OCI-M1 (cell line): ENCODE data around the gene CNBD2.
A peak's percentile ranks its signal among the peaks of the same experiment; 100 is the strongest.
"Not testable (repeated sequence)": the region's sequence is repeated elsewhere in the genome, so short reads cannot be mapped to it uniquely, and the experiment has no call there.

Experiments used
- DNase-seq: peaks from one replicate; lab custom pipeline; 2025; lab: John Stamatoyannopoulos, UW

The CNBD2 gene

DNA sequence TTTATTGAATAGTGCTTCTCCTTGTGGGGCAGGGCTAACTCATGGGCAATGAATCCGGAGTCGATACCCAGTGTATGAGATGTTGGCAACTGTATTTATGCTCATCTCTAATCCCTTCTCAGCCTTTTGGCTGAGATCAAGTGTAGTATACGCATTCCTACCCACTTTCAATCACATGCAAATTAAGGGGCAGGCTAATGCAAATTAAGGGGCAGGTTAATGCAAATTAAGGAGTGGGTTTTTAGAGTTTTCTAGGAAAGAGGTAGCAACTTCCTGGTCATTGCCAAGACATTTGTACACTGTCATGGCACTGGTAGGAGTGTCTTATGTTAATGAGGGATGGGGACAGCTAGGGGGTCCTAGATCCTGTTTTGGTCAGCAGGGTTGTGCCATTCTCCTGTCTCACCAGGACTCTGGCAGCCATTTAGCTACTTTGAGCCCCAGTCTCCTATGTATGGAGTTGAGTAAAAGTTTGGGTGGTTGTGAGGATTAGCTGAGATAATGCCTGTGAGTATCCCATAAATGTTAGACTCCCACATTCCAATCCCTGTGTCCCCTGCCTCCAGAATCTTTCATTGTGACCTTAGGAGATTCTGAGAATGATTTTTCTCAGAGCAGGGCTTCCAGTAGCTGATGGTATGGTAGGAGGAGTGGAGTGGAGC is at the start of gene CNBD2:
Gene CNBD2, plus strand, starts transcription at position 612 of the 662 bp plus-strand sequence. CDS start 173 bp downstream, outside the sequence.
- DNase-seq: peak; percentile 11

DNA sequence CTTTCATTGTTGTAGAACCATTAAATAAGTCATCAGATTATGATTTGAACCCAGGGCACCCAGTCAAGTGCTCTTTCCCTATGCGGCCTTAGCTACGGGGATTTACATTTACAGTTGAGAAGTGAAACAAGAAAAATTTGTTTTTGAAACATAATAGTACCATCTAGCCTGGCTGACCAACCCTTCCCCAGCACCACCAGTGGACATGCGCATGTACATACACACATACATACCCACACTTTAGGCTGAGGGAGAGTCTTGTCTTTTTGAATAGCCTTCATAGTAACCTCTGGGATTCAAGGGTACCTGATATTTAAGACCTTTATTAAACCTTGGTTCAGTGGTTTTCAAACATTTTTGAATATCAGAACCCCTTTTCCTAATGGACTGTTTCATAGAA is 47.9 kb upstream of the CNBD2 start:
- DNase-seq: no peak

DNA sequence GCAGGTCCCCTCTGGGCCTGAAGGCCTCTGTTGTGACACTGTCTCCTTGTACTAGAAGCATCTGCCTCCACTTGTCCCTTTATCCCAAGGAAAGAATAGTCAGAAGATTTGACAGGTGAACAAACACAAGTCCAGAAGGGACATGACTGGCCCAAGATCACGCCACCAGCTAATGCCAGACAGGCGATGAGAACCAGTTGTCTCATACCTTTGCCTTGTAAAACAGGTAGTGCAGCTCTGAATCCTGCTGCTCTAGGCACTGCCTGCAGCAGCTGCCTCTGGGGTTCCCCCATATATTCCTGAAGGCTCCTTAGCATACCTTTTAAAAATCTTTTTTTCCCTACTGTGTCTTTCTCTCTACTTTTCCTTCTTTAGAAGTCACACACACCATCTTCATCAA is 39.1 kb upstream of the CNBD2 start:
- DNase-seq: no peak

DNA sequence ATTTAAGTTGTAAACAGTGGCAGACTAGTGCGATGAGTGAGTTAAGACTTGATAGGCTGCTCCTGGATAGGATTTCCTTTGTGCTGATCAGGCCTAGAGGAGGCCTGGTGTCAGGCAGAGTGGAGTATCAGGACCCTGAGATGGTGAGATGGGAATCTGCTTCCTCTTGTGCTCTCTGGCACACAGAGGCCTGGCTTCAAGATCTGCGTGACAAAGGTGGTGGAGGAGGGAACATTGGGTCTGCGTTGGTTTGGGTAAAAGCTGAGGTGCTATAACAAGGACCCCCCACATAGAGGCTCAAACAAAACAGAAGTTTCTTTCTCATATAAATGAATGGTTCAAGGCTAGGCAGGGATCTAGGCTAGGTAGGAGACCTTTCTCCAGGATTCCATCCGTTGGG is 34.3 kb upstream of the CNBD2 start:
- DNase-seq: no peak

DNA sequence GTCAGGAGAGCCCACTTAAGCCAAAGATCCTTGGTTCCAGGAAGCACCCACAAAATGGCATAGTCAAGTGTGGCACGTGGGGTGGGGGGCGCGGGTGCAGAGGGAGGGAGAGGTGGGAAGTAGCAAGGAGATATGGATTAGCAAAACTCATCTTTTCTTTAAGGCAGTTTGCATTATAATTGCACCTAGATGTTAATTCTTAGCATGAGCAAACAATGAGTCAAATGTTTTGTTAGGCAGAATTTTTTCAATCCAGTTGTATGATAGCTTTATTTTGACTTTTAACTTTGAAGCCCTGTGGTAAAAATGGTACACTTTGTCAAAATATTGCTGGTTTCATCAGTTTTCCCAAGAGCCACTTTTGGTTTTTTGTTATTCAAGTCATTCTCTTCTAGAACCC is 29.1 kb upstream of the CNBD2 start:
- no peak for DNase-seq

DNA sequence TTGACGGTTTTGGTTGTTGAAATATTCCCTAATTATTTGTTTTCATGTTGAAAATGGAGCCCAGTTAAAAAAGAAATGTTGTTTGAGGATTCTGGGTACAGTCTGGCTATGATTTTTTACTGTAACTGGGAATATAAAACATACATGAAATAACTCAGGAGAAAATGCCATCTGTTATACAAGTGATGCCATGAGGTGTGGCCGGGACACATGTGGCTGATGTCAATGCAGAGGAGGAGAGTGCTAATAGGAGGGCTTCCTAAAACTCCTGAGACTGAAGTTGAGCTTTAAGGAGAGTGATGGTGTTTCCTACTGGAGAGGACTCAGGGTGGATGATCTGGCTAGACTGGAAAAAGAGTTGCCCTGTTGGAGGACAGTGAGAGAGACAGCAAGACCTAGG is 26.8 kb upstream of the CNBD2 start:
- DNase-seq: no peak

DNA sequence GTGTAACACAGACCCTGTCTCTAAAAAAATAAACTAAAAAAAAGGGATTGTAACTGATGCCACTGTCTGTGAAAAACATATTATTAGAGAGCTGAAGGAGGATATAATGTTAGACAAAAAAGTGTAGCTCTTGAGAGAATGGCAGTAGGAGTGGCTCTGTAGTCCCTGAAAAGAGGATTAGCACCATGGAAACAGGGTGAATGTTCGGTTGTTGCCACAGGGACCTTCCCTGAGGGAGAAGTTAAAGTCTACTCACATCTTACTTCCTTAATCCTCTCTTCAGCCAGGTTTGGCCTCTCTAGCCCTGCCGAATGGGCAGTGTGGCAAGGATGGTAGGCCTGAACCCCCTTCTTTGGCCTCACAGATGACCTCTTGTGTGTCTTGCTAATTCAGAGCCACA is 26.1 kb upstream of the CNBD2 start:
- no peak for DNase-seq

DNA sequence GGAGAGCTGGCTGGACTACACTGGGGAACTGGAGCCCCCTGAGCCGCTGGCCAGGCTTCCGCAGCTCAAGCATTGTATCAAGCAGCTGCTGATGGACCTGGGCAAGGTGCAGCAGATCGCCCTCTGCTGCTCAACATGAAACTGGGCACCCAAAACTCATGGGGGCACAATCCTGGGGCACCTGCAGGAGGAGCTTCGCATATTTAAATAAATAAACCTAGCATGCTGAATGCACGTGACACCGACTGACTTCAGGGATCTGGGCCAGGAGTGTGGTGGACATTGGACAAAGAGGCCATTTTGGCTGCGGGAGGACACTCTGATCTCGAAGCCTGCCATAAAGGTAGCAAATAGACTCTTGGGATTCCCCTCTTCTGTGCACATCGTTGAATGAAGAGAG is 20.9 kb upstream of the CNBD2 start:
- peak; percentile 10 for DNase-seq

DNA sequence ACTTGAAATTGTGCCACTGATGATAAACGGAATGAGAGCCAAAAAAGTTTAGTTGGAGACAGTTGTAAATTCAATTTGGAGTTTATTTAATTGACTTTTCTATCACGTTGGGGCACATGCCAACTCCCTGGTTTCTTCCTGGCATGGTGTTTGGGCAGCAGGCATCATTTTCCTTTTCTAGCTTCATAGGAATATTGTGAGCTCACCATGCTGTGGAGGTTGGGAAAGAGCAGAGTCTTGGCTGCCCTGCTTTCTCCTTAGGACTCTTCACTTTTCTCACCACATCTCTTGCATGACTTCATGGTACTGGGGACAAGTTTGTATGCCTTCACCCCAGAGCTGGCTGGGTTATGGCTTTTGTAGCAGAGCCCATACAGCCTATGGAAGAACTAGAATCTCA is 20.5 kb upstream of the CNBD2 start:
- DNase-seq: no peak

DNA sequence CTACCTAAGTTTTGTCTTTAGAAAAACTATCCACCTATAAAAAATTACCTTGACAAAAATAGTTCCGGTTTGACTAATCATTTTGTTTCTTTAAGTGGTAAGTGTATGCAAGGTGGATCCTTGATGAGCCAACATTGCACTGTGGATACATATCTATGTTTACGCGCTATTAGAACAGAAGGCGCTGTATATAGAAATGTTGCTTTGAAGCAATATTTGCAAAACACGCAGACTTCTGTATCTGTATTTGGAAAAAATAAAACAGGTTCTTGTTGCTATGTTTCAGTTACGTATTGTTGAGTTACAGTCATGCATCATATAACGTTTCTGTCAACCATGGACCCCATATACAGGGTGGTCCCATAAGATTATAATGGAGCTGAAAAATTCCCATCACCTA is 18.3 kb upstream of the CNBD2 start:
- no peak for DNase-seq

DNA sequence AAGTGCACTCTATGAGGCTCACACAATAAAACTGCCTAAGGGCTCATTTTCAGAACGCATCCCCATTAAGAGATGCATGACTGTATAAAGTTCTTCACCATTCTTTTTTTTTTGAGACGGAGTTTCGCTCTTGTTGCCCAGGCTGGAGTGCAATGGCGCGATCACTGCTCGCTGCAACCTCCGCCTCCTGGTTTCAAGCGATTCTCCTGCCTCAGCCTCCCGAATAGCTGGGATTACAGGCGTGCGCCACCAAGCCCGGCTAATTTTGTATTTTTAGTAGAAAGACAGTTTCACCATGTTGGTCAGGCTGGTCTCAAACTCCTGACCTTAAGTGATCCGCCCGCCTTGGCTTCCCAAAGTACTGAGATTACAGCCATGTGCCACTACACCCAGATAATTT is 16.3 kb upstream of the CNBD2 start:
- not testable (repeated sequence) for DNase-seq

DNA sequence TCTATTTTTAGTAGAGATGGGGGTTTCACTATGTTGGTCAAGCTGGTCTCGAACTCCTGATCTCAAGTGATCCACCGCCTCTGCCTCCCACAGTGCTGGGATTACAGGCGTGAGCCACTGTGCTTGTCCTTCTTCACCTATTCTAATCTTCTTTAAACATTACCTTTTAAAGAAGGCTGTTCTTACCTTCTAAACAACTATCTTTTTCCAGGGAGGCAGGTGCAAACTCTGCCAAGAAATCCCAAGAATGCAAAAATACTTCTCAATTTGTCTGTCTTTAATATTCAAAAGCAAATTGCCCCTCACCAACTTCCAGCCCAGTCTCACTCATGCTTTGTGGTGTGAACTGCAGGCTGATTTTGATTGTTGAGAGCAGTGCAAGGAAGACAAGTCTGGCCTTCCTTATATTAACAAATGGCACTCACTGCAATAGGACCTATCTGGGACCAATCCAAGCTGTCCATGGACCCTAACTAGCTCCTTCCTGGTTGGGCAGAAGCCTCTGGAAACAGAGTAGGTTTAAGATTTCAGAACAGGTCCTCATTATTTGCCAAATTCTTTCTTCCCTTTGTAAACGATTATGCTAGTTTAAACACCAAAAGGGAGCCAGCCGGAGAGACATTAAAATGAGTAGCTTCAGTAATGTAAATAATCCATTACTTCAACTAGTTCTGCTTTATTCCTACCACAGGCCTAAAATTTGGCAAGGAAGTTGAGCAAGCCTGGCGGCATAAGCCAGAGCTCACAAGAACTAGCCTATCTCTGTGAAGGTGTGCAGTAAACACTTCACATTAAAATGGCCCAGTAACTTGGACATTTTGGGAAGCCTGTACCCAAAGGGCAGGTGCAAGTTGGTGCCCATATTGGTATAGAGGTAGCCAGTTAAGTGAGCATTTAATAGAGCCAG is 15.7 kb upstream of the CNBD2 start:
- DNase-seq: peak; percentile 69

DNA sequence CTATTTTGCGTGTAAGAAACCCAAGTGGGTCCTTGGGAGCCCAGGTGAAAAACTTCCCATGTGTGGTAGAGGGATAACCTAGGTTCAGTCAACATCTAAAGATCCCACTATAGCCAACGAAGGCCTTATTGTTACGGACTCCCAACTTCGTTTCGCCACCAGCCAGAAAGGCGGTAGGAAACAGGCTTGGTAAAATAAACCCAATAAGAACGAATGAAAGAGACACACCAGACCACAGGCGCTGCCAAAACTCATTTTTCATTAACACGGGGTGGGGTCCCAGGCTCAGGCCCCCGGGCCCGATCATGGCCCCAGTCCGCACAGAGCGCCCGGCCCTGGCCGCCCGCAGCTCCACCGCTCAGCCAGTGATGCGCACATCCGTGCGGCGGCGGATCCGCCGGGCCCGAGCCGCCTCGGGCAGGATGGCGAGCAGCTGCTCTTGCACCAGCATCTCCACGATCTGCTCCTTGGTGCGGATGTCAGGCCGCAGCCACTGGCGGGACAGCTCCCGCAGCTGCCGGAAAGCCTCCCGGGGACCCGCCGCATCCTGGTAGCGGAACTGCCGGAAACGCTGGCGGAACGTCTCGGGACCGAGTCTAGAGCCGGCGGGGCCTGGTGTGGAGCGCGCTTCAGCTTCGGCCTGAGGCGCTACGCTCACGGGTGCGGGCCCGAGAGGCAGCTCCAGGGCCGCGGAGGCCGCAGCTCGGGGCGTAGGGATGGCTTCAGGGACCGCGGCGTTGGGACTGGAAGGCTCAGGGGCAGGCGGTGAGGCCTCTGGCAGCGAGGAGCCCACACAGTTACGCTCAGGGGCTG is 14.8 kb upstream of the CNBD2 start:
- peak; percentile 60 for DNase-seq

DNA sequence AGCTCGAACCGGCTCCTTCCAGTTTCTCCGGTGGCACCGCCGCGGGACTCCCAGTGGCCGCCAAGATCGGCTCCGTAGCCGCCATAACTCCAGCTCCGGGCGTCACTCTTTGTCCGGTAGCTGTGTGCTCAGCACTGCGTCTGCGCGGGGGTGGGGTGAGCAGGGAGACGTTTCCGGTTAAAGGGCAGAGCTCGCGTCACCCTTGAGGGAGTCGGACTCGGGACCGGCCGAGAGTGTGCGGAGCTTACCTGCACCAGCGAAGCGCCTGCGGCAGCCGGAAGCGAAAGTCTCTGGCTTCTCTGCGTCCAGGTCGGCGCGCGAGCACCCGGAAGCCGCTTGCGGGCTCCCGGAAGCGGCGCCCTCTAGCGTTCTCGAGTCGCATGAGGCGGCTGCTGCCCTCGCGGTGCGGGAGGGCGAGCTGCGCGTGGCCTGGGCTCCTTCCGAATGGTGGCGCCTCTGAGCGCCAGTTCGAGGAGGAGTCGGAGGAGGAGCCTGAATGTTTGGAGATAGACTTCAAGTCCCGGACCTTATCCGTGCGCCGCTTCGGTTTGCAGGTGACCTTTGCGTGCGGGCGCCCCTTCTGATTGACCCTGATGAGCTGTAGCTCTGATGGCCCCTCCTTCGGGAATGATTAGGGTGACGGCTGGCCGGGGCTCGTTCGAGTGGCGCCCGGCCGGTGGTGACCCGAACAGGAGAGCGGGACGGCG is 14.0 kb upstream of the CNBD2 start, which contains the start of gene SCAND1:
Gene SCAND1, minus strand, starts transcription at position 303 of the 707 bp plus-strand sequence. Its CDS starts 218 bp downstream, at position 85.
- peak; percentile 99 for DNase-seq

DNA sequence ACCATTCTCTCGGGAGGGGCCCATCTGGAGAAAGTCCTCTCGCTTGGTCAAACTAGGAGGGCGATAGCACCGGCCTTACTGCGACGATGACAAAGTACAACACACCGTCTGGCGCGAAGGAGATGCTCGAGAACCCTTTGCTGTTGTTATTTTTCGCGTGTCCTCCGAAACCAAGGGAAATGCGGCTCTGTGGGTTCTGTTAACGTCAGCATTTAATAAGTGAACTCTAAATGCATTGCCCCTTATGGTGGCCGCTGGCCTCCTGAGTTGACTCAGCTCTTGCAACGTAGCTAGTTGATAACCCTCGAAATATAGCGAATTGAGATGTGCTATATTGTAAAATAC is 13.5 kb upstream of the CNBD2 start:
- DNase-seq: no peak

DNA sequence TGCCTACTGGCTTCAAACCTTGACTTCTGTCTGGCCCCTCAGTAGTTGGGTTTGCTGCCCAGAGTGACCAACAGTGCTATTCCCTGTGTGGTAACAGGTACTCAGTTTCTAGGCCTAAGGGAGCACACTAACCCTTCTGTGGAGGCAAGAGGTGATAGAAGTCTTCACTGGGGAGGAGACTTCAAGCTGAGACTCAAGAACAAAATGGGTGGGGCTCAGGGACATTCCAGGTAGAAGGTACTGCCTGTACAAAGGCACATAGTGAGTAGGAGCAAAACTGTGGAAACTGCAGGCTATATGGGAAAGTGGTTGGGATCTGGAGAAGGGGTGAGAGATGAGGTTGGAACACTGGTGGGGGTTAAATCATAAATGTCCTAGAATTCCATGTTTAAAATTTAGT is 11.8 kb upstream of the CNBD2 start:
- DNase-seq: no peak

DNA sequence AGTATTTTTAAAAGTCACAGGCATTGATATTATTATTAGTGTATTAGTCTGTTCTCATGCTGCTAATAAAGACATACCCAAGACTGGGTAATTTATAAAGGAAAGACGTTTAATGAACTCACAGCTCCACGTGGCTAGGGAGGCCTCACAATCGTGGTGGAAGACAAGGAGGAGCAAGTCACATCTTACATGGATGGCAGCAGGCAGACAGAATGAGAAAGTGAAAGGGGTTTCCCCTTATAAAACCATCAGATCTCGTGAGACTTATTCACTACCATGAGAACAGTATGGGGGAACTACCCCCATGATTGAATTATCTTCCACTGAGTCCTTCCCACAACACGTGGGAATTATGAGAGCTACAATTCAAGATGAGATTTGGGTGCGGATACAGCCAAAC is 9.1 kb upstream of the CNBD2 start:
- peak; percentile 14 for DNase-seq

DNA sequence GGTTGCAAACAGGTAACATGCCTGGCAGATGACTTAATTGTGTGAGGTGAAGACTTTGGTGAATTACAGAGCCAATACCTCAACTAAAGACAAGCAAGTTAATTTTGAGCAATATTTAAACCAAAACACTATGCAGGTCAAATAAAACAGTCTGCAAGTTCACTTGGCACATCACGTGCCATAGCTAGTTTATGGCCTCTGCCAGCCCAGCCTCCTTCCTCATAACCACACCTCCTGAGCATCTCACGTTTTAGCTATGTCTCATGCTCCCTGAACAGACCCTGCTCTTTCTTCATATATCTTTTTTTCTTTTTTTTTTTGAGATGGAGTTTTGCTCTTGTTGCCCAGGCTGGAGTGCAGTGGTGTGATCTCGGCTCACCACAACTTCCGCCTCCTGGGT is 4.5 kb upstream of the CNBD2 start:
- no peak for DNase-seq

DNA sequence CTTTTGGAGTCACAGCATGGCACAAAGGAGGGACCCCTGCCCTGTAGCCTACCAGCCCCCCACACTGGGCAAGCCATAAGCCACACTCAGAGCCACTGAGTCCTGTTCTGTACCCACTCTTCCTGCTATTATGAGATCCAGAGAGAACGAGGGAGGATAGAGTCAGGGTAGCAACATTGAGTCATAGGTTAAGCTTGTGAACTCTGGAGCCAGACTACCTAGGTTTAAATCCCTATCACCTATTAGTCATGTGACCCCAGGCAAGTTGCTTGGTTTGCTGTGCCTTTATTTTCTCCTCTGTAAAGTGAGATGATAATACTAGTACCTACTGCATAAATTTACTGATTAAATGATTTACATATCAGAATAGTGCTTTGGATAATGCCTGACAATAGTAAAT is 540 bp downstream of the CNBD2 start:
- DNase-seq: no peak

DNA sequence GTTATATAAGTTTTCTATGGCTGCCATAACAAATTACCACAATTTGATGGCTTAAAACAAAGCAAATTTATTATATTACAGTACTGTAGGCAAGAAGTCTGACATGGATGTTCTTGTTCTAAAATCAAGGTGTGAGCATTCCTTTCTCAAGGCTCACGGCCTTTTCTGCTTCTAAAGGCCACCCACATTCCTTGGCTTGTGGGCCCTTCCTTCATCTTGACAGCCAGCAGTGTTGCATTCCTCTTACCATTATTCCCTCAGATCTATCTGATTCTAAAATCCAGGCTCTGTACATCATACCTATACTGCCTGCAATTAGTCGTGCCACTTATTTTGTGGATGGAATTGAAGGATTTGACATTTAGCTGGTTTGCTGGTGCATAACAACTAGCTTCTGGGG is 3.6 kb downstream of the CNBD2 start:
- no peak for DNase-seq

DNA sequence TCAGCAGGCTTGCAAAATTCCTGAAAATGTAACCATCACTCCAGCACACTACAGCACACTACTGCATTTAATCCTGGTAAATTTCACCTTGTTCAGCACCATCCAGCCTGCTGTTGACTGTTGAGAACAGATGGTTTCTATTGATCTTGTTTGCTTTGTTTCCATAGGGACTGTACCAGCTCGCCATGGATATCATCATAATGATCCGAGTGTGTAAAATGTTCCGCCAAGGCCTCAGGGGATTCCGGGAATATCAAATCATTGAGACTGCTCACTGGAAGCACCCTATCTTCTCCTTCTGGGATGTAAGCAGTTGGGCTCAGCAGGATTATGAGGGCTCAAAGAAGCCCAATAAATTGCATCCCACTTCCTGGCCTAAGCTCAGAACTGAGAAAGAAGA is 4.1 kb downstream of the CNBD2 start:
- DNase-seq: no peak

DNA sequence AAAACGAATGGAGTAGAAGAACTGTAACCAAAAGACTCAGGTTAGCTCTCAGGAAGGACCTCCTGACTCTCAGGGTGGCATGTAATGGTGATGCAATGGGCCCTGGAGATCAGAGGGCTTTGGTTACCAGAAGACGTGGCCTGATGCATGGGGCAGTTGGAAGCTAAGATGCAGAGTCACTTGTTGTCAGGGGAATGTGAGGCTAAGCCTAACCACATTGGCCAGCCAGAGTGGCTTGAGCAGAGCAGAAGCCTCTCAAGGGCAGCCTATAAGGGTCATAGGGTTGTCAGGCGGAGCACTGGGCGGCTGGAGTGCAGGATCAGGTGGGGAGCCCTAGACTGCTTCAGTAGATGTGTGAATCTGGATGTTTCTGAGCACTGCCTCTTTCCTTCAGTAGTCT is 5.9 kb downstream of the CNBD2 start:
- peak; percentile 25 for DNase-seq
